HG02623 (cell line): ENCODE results near the gene CERS6.
"Not testable (repeated sequence)": the region's sequence is repeated elsewhere in the genome, so short reads cannot be mapped to it uniquely, and the experiment has no call there.

Experiments
- ATAC-seq: cut with Tn5 transposase; IDR thresholded peaks from one replicate; pipeline ENCODE4 v1.9.1; 2021; ENCODE audit warnings: moderate library complexity; ENCODE audit not compliant: unreplicated experiment

The CERS6 gene

GRCh38 chr2:168455645-168456520 lies at the start of gene CERS6:
Gene CERS6, plus strand, starts transcription at chr2:168456272. Its CDS starts 177 bp downstream, at chr2:168456449.
- ATAC-seq, result peak; percentile 93

GRCh38 chr2:168412301-168412700 lies 43.8 kb upstream of the CERS6 start:
- not testable (repeated sequence) for ATAC-seq

- ATAC-seq, result not testable (repeated sequence)
Observed at GRCh38 chr2:168413101-168413500, 43.0 kb upstream of the CERS6 start.

- ATAC-seq, result no peak
Observed at GRCh38 chr2:168416555-168416954, 39.5 kb upstream of the CERS6 start.

- ATAC-seq, result peak; percentile 83
Observed at GRCh38 chr2:168422584-168422983, 33.5 kb upstream of the CERS6 start.

- no peak for ATAC-seq
Observed at GRCh38 chr2:168424112-168424951, 31.7 kb upstream of the CERS6 start.

GRCh38 chr2:168424971-168425370 lies 31.1 kb upstream of the CERS6 start:
- ATAC-seq, result no peak

GRCh38 chr2:168426861-168427260 lies 29.2 kb upstream of the CERS6 start:
- ATAC-seq, result no peak

- no peak for ATAC-seq
Observed at GRCh38 chr2:168427451-168427850, 28.6 kb upstream of the CERS6 start.

GRCh38 chr2:168428431-168428830 lies 27.6 kb upstream of the CERS6 start:
- ATAC-seq, result no peak

- no peak for ATAC-seq
Observed at GRCh38 chr2:168429988-168430387, 26.1 kb upstream of the CERS6 start.

- no peak for ATAC-seq
Observed at GRCh38 chr2:168430431-168430830, 25.6 kb upstream of the CERS6 start.

GRCh38 chr2:168431301-168432024 lies 24.6 kb upstream of the CERS6 start:
- ATAC-seq, result no peak

- ATAC-seq, result no peak
Observed at GRCh38 chr2:168432100-168432499, 24.0 kb upstream of the CERS6 start.

- ATAC-seq, result peak; percentile 43
Observed at GRCh38 chr2:168432565-168433186, 23.4 kb upstream of the CERS6 start.

- no peak for ATAC-seq
Observed at GRCh38 chr2:168433527-168433926, 22.5 kb upstream of the CERS6 start.

GRCh38 chr2:168434146-168434545 lies 21.9 kb upstream of the CERS6 start:
- no peak for ATAC-seq

- ATAC-seq, result no peak
Observed at GRCh38 chr2:168436840-168437239, 19.2 kb upstream of the CERS6 start.

- no peak for ATAC-seq
Observed at GRCh38 chr2:168438553-168438952, 17.5 kb upstream of the CERS6 start.

- no peak for ATAC-seq
Observed at GRCh38 chr2:168439536-168439935, 16.5 kb upstream of the CERS6 start.
